ENCODE results near the gene SLC39A7. TPM values are rescaled to one million over a fixed set of nuclear protein-coding genes. Genes with fewer than 3 reads are reported as not detected.
A peak's percentile ranks its signal among the peaks of the same experiment; 100 is the strongest.

Gene SLC39A7
- polyA plus RNA-seq, 1 experiment, result 129 TPM

DNA sequence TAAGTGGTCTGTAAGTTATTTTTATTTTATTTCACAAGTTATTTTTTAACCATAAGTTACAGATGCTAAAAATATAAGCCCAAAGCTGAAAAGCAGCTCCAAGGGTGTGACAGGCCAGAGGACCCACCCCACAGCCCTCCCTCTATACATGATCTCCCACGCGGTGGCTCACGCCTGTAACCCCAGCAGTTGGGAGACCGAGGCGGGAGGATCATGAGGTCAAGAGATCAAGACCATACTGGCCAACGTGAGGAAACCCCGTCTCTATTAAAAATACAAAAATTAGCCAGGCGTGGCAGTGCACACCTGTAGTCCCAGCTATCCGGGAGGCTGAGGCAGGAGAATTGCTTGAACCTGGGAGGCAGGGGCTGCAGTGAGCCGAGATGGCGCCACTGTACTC, 40.6 kb upstream of the SLC39A7 start:
- ChIA-PET POLR2A (interaction anchor here (0.6 kb wide), 1 partner anchor 1324 kb away, joined by 7 read pairs; no protein-coding TSS in a partner anchor), CTCF (interaction anchor here (0.7 to 4.3 kb wide), 5 partner anchors 11 to 88 kb away, joined by 3 to 20 read pairs (median 8); no protein-coding TSS in a partner anchor)
- Histone ChIP-seq H3K4me3 (ENCODE audit: low read depth, low read length) (no peak overlapping the region), H3K9me3 (ENCODE audit: control insufficient read depth, insufficient read depth, low read length) (no peaks in the 10 kb centered on the region), H3K27me3 (ENCODE audit: control insufficient read depth, insufficient read depth, low read length) (peaks cover 10% of the 10 kb centered on the region), H3K27ac (ENCODE audit: low read depth, low read length) (no peak overlapping the region)
- no peak for TF ChIP-seq CTCF (IDR thresholded peaks at IDR 0.05; ENCODE audit: low read depth, low read length)
- DNase-seq (ENCODE audit: low read depth, low spot score), result no peak

DNA sequence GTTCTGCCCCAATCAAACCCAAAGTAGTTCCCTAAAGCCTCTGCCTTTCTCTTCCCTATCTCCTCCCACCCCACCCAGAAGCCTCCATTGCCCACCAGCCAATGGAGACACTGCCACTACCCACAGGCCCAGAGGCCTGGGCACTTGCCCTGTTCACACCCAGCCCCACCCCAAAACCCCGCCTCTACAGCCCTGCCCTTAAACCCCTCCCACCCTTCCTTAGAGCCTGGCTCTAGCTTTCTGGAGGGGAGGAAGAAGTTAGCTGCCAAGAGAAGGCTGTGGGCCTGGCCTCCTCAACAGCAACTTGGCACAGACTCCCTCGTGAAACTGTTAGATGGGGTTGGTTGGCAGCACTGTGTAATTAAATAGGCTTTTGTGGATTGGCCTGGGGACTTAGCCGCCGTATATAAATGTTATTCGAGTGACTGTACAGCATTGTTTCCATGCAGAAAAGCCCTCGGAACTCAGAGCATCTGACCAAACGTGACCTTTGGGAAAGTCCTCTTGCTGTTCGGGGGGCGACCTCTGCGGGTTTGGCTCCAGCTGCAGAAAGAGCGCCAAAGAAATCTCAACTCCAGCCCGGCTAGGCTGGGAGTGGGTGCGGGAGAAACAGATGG, 39.8 kb upstream of the SLC39A7 start:
- ChIA-PET POLR2A (no interaction called here), CTCF (interaction anchor here (0.7 to 4.3 kb wide), 8 partner anchors 11 to 176 kb away, joined by 3 to 19 read pairs (median 3); no protein-coding TSS in a partner anchor)
- Histone ChIP-seq H3K9me3 (ENCODE audit: control insufficient read depth, insufficient read depth, low read length) (no peaks in the 10 kb centered on the region), H3K4me3 (ENCODE audit: low read depth, low read length) (no peak overlapping the region), H3K27ac (ENCODE audit: low read depth, low read length) (no peak overlapping the region), H3K27me3 (ENCODE audit: control insufficient read depth, insufficient read depth, low read length) (peaks cover 10% of the 10 kb centered on the region)
- peak; percentile 44 for DNase-seq (ENCODE audit: low read depth, low spot score)
- no peak for TF ChIP-seq CTCF (IDR thresholded peaks at IDR 0.05; ENCODE audit: low read depth, low read length)

DNA sequence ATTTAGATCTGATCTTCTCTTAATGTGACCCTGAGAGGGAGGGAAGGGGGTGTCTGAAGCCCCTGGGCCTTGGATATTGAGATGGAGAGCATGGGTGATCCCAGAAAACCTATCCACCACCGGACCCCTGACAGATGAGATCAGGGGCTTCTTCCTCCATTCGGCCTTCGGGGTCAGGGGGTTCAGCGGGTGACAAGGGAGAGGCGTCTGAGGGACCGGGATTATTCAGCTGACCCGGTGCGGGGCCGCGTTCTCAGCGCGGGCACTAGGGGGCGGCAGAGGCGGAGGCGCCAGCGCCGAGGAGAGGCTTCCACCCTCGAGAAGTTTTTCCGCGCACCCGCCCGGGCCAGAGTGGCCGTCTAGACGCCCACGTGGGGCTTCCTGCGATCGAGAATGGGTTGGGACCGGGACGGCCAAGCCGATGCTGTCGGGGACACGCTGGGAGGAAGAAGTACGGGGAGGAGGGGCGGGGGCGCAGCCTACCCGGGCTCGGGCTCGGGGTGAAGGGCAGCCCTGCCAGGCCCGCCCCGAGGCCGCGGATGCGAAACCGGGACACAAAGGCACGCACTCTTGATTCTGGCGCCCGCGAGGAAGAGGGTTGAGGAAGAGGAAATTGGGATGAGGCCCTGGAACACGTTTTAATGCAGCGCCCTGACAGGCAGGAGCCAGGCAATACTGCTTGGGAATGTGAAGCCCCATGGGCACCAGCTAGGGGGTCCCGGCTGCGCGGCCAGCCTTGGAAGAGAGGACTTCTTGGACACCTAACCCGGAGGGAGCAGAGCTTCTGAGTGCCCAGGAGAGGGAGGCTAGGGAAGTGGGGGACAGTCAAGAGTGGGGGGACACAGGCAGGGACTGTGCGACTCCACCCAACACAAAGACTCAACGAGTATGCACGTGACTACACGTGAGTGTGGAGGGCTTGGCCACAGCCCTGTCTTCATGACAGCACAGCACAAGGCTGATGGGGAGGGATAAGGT, 39.0 kb upstream of the SLC39A7 start:
- H3K4me3 ChIP-seq (ENCODE audit: low read depth, low read length), result peak overlapping the region; percentile 55
- peaks cover 11% of the 10 kb centered on the region for H3K27me3 ChIP-seq (ENCODE audit: control insufficient read depth, insufficient read depth, low read length)
- peak; percentile 90 for TF ChIP-seq CTCF (IDR thresholded peaks at IDR 0.05; ENCODE audit: low read depth, low read length)
- CTCF ChIA-PET, result interaction anchor here (0.7 to 4.3 kb wide), 10 partner anchors 12 to 208 kb away, joined by 3 to 19 read pairs (median 3); partner anchors contain the start of gene HLA-DMA
- DNase-seq (ENCODE audit: low read depth, low spot score), result no peak
- POLR2A ChIA-PET, result no interaction called here
- H3K9me3 ChIP-seq (ENCODE audit: control insufficient read depth, insufficient read depth, low read length), result no peaks in the 10 kb centered on the region
- H3K27ac ChIP-seq (ENCODE audit: low read depth, low read length), result no peak overlapping the region

DNA sequence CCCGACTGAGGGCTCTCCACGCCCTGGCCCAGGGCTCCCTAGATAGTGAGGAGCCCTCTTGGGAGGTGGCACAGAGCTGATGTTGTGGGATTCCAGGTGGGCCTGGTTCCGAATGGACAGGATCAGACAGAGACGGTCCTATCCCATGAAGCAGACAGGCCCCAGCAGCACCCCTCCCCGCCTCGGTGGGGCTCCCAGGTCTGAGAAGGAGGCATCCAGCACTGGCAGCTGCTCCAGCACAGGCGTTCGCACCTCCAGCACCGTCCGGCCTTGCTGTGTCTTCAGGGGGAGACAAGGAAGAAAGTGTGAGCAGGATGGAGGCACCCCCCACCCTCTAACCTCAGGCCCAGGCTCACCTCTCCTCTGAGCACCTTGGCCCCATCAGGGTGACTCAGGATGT, 37.1 kb upstream of the SLC39A7 start:
- Histone ChIP-seq H3K27me3 (ENCODE audit: control insufficient read depth, insufficient read depth, low read length) (peaks cover 3% of the 10 kb centered on the region), H3K4me3 (ENCODE audit: low read depth, low read length) (no peak overlapping the region), H3K27ac (ENCODE audit: low read depth, low read length) (no peak overlapping the region), H3K9me3 (ENCODE audit: control insufficient read depth, insufficient read depth, low read length) (no peaks in the 10 kb centered on the region)
- no peak for TF ChIP-seq CTCF (IDR thresholded peaks at IDR 0.05; ENCODE audit: low read depth, low read length)
- ChIA-PET CTCF (no interaction called here), POLR2A (no interaction called here)
- no peak for DNase-seq (ENCODE audit: low read depth, low spot score)

Data from AG04450 (cell line).